ENCODE measurements around the gene IL5RA.

GRCh38 chr3:3141939-3142338, 31.8 kb upstream of the IL5RA start:
- TF ChIP-seq ISL1 (CRISPR knock-in tag; IDR thresholded peaks at IDR 0.05), result no peak
- no peak for TF ChIP-seq SNAI2 (CRISPR knock-in tag; IDR thresholded peaks at IDR 0.05)
- no peak for TF ChIP-seq GLIS3 (CRISPR knock-in tag; IDR thresholded peaks at IDR 0.05)
- no peak for TF ChIP-seq ZC3H10 (CRISPR knock-in tag; IDR thresholded peaks at IDR 0.05)
- TF ChIP-seq ARNTL (CRISPR knock-in tag; IDR thresholded peaks at IDR 0.05; ENCODE audit: borderline replicate concordance, low read depth), result no peak
- no peak for TF ChIP-seq ZNF8 (CRISPR knock-in tag; IDR thresholded peaks at IDR 0.05)
- no peak for TF ChIP-seq TSHZ2 (CRISPR knock-in tag; IDR thresholded peaks at IDR 0.05)
- TF ChIP-seq, protein P1, sequence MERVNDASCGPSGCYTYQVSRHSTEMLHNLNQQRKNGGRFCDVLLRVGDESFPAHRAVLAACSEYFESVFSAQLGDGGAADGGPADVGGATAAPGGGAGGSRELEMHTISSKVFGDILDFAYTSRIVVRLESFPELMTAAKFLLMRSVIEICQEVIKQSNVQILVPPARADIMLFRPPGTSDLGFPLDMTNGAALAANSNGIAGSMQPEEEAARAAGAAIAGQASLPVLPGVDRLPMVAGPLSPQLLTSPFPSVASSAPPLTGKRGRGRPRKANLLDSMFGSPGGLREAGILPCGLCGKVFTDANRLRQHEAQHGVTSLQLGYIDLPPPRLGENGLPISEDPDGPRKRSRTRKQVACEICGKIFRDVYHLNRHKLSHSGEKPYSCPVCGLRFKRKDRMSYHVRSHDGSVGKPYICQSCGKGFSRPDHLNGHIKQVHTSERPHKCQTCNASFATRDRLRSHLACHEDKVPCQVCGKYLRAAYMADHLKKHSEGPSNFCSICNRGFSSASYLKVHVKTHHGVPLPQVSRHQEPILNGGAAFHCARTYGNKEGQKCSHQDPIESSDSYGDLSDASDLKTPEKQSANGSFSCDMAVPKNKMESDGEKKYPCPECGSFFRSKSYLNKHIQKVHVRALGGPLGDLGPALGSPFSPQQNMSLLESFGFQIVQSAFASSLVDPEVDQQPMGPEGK (CRISPR knock-in tag; IDR thresholded peaks at IDR 0.05; ENCODE audit: borderline replicate concordance), result no peak
- no peak for TF ChIP-seq CSRNP3 (CRISPR knock-in tag; IDR thresholded peaks at IDR 0.05)
- TF ChIP-seq ZNF565 (CRISPR knock-in tag; conservative IDR thresholded peaks at IDR 0.05; ENCODE audit: low read depth), result no peak
- no peak for TF ChIP-seq TOX (CRISPR knock-in tag; IDR thresholded peaks at IDR 0.05; ENCODE audit: borderline replicate concordance)

Measured in SK-N-SH treated with all-trans-retinoic acid at 6 μM for 48 hours (cell line).